ENCODE data around the gene MARCHF9. TPM values are rescaled to one million over a fixed set of nuclear protein-coding genes. Genes with fewer than 3 reads are reported as not detected.

The MARCHF9 gene
- total RNA-seq, 4 donors from 2014 or later: 10.2 to 26.6 (median 13.1) TPM

DNA sequence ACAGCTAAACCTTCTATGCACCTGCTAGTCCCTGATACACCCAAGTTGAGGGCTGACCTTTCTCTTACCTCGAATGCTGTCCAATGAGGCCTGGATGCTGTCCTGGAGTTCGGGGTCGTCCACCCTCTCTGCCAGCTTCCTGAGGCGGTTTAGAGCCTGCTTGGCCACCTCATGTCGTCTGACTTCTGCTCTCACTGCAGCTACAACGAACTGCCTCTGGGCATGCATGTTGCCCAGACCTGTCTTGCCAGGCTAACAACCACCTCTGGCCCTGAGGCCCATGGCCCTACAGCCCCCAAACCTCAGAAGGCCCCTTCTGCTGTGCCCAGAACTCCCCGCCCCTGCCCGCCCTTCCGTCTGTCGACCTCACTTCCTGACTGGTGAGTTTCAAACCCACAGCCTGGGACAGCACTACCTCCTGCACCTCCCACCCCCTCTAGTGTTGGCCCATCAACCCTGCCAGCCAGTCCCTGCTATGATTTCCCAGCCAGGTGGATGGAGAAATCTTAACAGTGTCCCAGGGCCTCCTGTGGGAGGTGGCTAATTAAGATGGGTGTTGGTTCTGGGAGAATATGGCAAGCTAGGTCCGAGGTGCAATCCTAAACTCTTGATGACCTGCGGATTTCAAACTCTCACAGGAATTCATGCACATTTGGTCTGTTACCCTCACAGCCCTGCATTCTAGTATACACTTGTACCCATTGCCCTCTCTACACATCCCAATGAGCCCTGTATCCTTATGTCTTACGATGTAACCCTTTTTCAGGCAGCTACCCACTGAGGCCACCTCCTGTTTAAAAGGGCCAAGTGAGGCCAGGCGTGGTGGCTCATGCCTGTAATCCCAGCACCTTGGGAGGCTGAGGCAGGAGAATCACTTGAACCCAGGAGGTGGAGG lies 12.8 kb upstream of the MARCHF9 start:
- TF ChIP-seq, protein P1, sequence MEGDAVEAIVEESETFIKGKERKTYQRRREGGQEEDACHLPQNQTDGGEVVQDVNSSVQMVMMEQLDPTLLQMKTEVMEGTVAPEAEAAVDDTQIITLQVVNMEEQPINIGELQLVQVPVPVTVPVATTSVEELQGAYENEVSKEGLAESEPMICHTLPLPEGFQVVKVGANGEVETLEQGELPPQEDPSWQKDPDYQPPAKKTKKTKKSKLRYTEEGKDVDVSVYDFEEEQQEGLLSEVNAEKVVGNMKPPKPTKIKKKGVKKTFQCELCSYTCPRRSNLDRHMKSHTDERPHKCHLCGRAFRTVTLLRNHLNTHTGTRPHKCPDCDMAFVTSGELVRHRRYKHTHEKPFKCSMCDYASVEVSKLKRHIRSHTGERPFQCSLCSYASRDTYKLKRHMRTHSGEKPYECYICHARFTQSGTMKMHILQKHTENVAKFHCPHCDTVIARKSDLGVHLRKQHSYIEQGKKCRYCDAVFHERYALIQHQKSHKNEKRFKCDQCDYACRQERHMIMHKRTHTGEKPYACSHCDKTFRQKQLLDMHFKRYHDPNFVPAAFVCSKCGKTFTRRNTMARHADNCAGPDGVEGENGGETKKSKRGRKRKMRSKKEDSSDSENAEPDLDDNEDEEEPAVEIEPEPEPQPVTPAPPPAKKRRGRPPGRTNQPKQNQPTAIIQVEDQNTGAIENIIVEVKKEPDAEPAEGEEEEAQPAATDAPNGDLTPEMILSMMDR (IDR thresholded peaks at IDR 0.05): no peak
- TF ChIP-seq POLR2A (IDR thresholded peaks at IDR 0.05): no peak
- TF ChIP-seq EP300 (IDR thresholded peaks at IDR 0.05): no peak
- no peak for TF ChIP-seq POLR2AphosphoS5 (IDR thresholded peaks at IDR 0.05)
- Histone ChIP-seq H3K36me3 (peaks cover 7% of the 10 kb centered on the region), H3K27me3 (peaks cover 36% of the 10 kb centered on the region), H3K9me3 (no peaks in the 10 kb centered on the region), H3K4me3 (peak overlapping the region; percentile 28), H3K27ac (no peak overlapping the region), H3K4me1 (peaks cover 45% of the 10 kb centered on the region)
- DNase-seq (ENCODE audit: low spot score in 2 of 2): peak in 1 of 2 donors; percentile 60
- 48% methylated on average over 14 of the region's 14 CpGs for WGBS

DNA sequence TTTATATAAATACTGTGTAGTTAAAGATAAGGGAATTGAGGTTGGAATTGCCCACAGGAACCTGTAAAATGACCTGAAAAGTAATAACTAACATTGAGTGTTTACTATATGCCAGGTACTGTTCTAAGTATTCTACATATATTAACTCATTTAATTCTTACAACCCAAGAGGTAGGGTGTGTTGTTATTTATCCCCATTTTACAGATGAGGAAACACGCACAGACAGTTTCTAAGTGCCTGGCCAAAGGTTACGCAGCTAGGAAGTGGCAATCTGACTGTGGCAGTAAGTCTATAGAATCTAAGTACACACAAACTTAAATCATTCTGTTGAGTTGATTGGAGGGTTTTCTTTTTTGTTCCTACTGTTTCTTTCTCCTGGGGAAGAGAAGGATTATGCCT lies 11.1 kb upstream of the MARCHF9 start:
- Histone ChIP-seq H3K9me3 (no peaks in the 10 kb centered on the region), H3K27me3 (peaks cover 20% of the 10 kb centered on the region), H3K4me1 (peaks cover 28% of the 10 kb centered on the region), H3K36me3 (peaks cover 24% of the 10 kb centered on the region), H3K4me3 (peak overlapping the region; percentile 85), H3K27ac (peak overlapping the region; percentile 97)
- 86% methylated on average over 2 of the region's 2 CpGs for WGBS
- DNase-seq (ENCODE audit: low spot score in 2 of 2): no peak
- TF ChIP-seq POLR2AphosphoS5 (IDR thresholded peaks at IDR 0.05) (no peak), POLR2A (IDR thresholded peaks at IDR 0.05) (no peak), EP300 (IDR thresholded peaks at IDR 0.05) (no peak)
- TF ChIP-seq, protein P1 (IDR thresholded peaks at IDR 0.05): no peak

DNA sequence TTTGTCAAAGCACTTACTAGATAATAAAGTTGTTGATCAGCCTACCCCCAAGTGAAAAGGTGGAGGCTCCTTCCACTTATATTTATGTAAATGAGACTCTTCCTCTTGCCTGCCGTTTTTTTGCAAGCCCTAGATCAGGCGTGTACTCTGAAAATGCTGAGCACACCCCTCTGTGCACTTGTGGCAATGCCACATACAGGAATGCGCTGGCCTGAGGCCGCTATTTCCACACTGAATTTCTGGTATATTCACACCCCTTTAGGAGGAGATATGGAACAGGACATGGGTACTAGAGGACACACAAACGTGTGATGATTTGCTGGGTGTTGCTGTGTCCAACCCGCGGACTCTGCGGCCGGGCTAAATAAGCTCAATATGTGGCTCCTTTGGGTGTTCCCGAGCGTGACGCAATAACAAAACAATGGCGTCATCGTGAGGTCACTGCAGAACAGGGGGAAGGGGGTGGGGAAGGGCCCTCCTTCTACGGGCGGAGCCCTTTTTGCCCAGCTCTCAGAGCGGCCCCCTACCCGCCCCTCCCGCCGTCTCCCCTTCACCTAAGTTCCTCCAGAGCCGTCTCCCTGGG lies 10.6 kb upstream of the MARCHF9 start:
- H3K9me3 ChIP-seq: no peaks in the 10 kb centered on the region
- DNase-seq (ENCODE audit: low spot score in 2 of 2): peak; percentile 92 to 94
- H3K4me3 ChIP-seq: peak overlapping the region; percentile 85
- peaks cover 29% of the 10 kb centered on the region for H3K36me3 ChIP-seq
- peaks cover 15% of the 10 kb centered on the region for H3K27me3 ChIP-seq
- peak overlapping the region; percentile 97 for H3K27ac ChIP-seq
- WGBS: 6% methylated on average over 10 of the region's 21 CpGs
- peaks cover 24% of the 10 kb centered on the region for H3K4me1 ChIP-seq
- TF ChIP-seq EP300 (IDR thresholded peaks at IDR 0.05): no peak
- TF ChIP-seq POLR2AphosphoS5 (IDR thresholded peaks at IDR 0.05): peak in 1 of 3 donors; percentile 22

DNA sequence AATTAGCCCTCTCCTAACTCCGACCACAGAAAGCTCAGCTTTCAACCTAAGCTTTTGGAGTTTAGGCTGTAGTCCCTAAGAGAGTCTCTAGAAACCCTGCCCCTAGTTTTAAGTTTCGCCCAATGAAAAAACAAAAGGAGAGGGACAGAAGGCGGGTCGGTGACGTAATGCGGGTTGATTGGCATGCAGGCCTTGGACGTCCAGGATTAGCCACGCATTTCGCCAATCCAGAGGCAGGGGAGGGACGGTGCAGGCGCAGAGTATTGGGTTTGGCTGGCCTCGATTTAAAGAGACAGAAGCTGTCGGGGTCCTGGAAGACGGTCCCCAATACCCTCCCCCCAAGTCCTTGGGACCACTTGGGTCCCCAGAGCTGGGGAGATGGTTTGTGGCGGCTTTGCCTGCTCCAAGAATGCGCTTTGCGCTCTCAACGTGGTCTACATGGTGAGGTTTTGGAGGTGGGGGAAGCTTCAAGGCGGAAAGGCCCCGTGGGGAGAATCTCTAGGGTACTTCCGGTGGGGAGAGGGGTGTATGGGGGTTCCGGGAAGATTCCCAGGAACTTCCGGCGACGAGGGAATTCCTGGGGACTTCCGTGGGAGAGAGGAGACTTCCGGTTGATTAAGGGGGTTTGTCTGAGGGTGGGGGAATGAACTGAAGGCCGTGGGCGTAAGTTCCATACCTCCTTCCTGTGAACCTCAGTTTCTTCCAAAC lies 10.0 kb upstream of the MARCHF9 start, which contains the start of gene TSPAN31:
Gene TSPAN31 (plus strand): TSS at position 263 of the 708 bp plus-strand sequence. CDS start 116 bp downstream, at position 379.
- DNase-seq (ENCODE audit: low spot score in 2 of 2): peak; percentile 98 to 99
- peak within 1 kb of the TSS; percentile 85 for H3K4me3 ChIP-seq
- TF ChIP-seq POLR2AphosphoS5 (IDR thresholded peaks at IDR 0.05) (peak in 1 of 3 donors; percentile 35), POLR2A (IDR thresholded peaks at IDR 0.05) (no peak)
- peak within 1 kb of the TSS; percentile 97 for H3K27ac ChIP-seq
- under 1% methylated on average over 28 of the region's 29 CpGs for WGBS
- H3K4me1 ChIP-seq: peaks cover 24% of the 10 kb centered on the region
- peaks cover 29% of the 10 kb centered on the region for H3K36me3 ChIP-seq
- no peaks in the 10 kb centered on the region for H3K9me3 ChIP-seq
- H3K27me3 ChIP-seq: peaks cover 8% of the 10 kb centered on the region

DNA sequence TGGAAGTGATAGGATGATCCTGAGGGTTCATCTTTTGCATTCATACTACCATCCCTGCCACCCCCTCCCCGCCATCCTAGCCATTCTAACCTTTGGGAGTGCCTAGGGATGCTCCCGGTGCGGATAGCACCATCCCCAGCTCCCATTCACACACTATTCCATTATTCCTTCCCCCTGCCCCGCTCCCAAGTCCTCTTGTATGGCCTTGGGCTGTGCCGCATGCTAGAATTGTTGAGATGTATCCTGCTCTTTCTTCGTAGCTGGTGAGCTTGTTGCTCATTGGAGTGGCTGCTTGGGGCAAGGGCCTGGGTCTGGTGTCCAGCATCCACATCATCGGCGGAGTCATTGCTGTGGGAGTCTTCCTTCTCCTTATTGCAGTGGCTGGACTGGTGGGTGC lies 9.4 kb upstream of the MARCHF9 start:
- 35% methylated on average over 8 of the region's 8 CpGs for WGBS
- H3K36me3 ChIP-seq: peaks cover 32% of the 10 kb centered on the region
- no peaks in the 10 kb centered on the region for H3K9me3 ChIP-seq
- TF ChIP-seq POLR2A (IDR thresholded peaks at IDR 0.05) (no peak), POLR2AphosphoS5 (IDR thresholded peaks at IDR 0.05) (no peak), EP300 (IDR thresholded peaks at IDR 0.05) (no peak)
- TF ChIP-seq, protein P1 (IDR thresholded peaks at IDR 0.05): no peak
- H3K4me1 ChIP-seq: peaks cover 24% of the 10 kb centered on the region
- peak overlapping the region; percentile 85 for H3K4me3 ChIP-seq
- no peak for DNase-seq (ENCODE audit: low spot score in 2 of 2)
- peak overlapping the region; percentile 97 for H3K27ac ChIP-seq
- peaks cover 3% of the 10 kb centered on the region for H3K27me3 ChIP-seq
